Activated naive CD8-positive, alpha-beta T cell treated with anti-CD3 and anti-CD28 coated beads, Interleukin-2, amount 10 ng/mL, durations not matched to agents 7 days and 5 days (primary cell): Measurements from ENCODE around the gene HNF1A. TPM values are rescaled to one million over a fixed set of nuclear protein-coding genes. Genes with fewer than 3 reads are reported as not detected.

Source experiments
- ATAC-seq: fragments of 150-1000 bp; cut with Tn5 transposase; one replicate; pipeline ENCODE4 v1.10.0; 2021; ENCODE audit warnings: low read depth, moderate library complexity
- POLR2A ChIA-PET: fragments of 350-600 bp; sonication (Branson Sonifier 250); formaldehyde crosslinking; loops from one replicate; lab custom pipeline; 2021; ENCODE audit warnings: antibody characterized with exemption; lab: Charles Lee
- DNase-seq: peaks from one replicate; pipeline ENCODE4 v3.0.0; 2021
- H3K27ac Mint-ChIP-seq: one replicate; pipeline ENCODE4 v1.8.0; 2022; ENCODE audit warnings: mild to moderate bottlenecking, mixed read lengths
- H3K27me3 Mint-ChIP-seq: one replicate; pipeline ENCODE4 v1.8.0; 2022; ENCODE audit warnings: mild to moderate bottlenecking, moderate library complexity, mixed read lengths
- H3K36me3 Mint-ChIP-seq: one replicate; pipeline ENCODE4 v1.8.0; 2021; ENCODE audit warnings: mild to moderate bottlenecking, mixed read lengths
- H3K4me1 Mint-ChIP-seq: one replicate; pipeline ENCODE4 v1.8.0; 2021; ENCODE audit warnings: mixed read lengths
- H3K4me3 Mint-ChIP-seq: one replicate; pipeline ENCODE4 v1.8.0; 2022; ENCODE audit warnings: mild to moderate bottlenecking, moderate library complexity, mixed read lengths
- H3K9me3 Mint-ChIP-seq: one replicate; pipeline ENCODE4 v1.8.0; 2021; ENCODE audit warnings: mixed read lengths
- total RNA-seq, 2 experiments: library from RNA; stranded (reverse); gene quantifications; one replicate each; pipeline ENCODE4 v1.2.3, GENCODE V29; 2021

HNF1A gene
- total RNA-seq, 2 experiments from 2014 or later, result not detected

- Mint-ChIP-seq H3K4me3 (peak within 1 kb of the TSS; percentile 100), H3K27ac (peak within 1 kb of the TSS; percentile 96), H3K27me3 (no peaks in the 10 kb centered on the region), H3K36me3 (peaks cover 24% of the 10 kb centered on the region), H3K9me3 (no peaks in the 10 kb centered on the region), H3K4me1 (peaks cover 11% of the 10 kb centered on the region)
- POLR2A ChIA-PET, result no interaction called here
- peak; percentile 86 for DNase-seq
- ATAC-seq, result peak; percentile 94
These were observed 37.8 kb downstream of the HNF1A start, which contains the start of gene C12orf43 for GRCh38 chr12:121015825-121016766. TSS of gene C12orf43 (minus strand) at chr12:121016487. CDS start at chr12:121016474, 13 bp downstream.

- Mint-ChIP-seq H3K4me1 (peaks cover 11% of the 10 kb centered on the region), H3K27ac (no peak overlapping the region), H3K4me3 (no peak overlapping the region), H3K27me3 (no peaks in the 10 kb centered on the region), H3K36me3 (peaks cover 25% of the 10 kb centered on the region), H3K9me3 (no peaks in the 10 kb centered on the region)
- ATAC-seq (no peak), DNase-seq (no peak)
- POLR2A ChIA-PET, result interaction anchor here (0.7 kb wide), 1 partner anchor 668 kb away, joined by 3 read pairs; no protein-coding TSS in a partner anchor
These were observed 39.7 kb downstream of the HNF1A start for GRCh38 chr12:121017966-121018491.

GRCh38 chr12:121018860-121019617 lies 40.7 kb downstream of the HNF1A start:
- peaks cover 11% of the 10 kb centered on the region for H3K4me1 Mint-ChIP-seq
- no peak for ATAC-seq
- no peak overlapping the region for H3K27ac Mint-ChIP-seq
- no peak for DNase-seq
- H3K27me3 Mint-ChIP-seq, result no peaks in the 10 kb centered on the region
- H3K4me3 Mint-ChIP-seq, result no peak overlapping the region
- POLR2A ChIA-PET, result interaction anchor here (0.9 kb wide), 1 partner anchor 40 kb away, joined by 3 read pairs; no protein-coding TSS in a partner anchor
- peaks cover 28% of the 10 kb centered on the region for H3K36me3 Mint-ChIP-seq
- H3K9me3 Mint-ChIP-seq, result no peaks in the 10 kb centered on the region

GRCh38 chr12:121021754-121022153 lies 43.4 kb downstream of the HNF1A start:
- no peaks in the 10 kb centered on the region for H3K27me3 Mint-ChIP-seq
- ATAC-seq, result no peak
- POLR2A ChIA-PET, result no interaction called here
- no peaks in the 10 kb centered on the region for H3K4me1 Mint-ChIP-seq
- DNase-seq, result no peak
- H3K36me3 Mint-ChIP-seq, result peaks cover 39% of the 10 kb centered on the region
- no peaks in the 10 kb centered on the region for H3K9me3 Mint-ChIP-seq
- no peak overlapping the region for H3K27ac Mint-ChIP-seq
- H3K4me3 Mint-ChIP-seq, result no peak overlapping the region

- no peaks in the 10 kb centered on the region for H3K4me1 Mint-ChIP-seq
- no peaks in the 10 kb centered on the region for H3K9me3 Mint-ChIP-seq
- DNase-seq (no peak), ATAC-seq (no peak)
- POLR2A ChIA-PET, result no interaction called here
- peaks cover 47% of the 10 kb centered on the region for H3K36me3 Mint-ChIP-seq
- H3K27ac Mint-ChIP-seq, result no peak overlapping the region
- H3K4me3 Mint-ChIP-seq, result no peak overlapping the region
- no peaks in the 10 kb centered on the region for H3K27me3 Mint-ChIP-seq
These were observed 44.4 kb downstream of the HNF1A start for GRCh38 chr12:121022713-121023112.

- peaks cover 1% of the 10 kb centered on the region for H3K4me1 Mint-ChIP-seq
- peaks cover 47% of the 10 kb centered on the region for H3K36me3 Mint-ChIP-seq
- no peak overlapping the region for H3K27ac Mint-ChIP-seq
- H3K9me3 Mint-ChIP-seq, result no peaks in the 10 kb centered on the region
- no peaks in the 10 kb centered on the region for H3K27me3 Mint-ChIP-seq
- POLR2A ChIA-PET, result no interaction called here
- ATAC-seq (no peak), DNase-seq (no peak)
- H3K4me3 Mint-ChIP-seq, result no peak overlapping the region
These were observed 45.5 kb downstream of the HNF1A start for GRCh38 chr12:121023799-121024198.

- Mint-ChIP-seq H3K27me3 (no peaks in the 10 kb centered on the region), H3K4me1 (peaks cover 1% of the 10 kb centered on the region), H3K9me3 (no peaks in the 10 kb centered on the region), H3K36me3 (peaks cover 37% of the 10 kb centered on the region), H3K4me3 (no peak overlapping the region), H3K27ac (no peak overlapping the region)
- ATAC-seq (no peak), DNase-seq (no peak)
- POLR2A ChIA-PET, result no interaction called here
These were observed 47.3 kb downstream of the HNF1A start for GRCh38 chr12:121025442-121026226.

- DNase-seq (no peak), ATAC-seq (no peak)
- POLR2A ChIA-PET, result interaction anchor here (0.6 to 1.2 kb wide), 2 partner anchors 13 to 34 kb away, joined by 3 read pairs; partner anchors contain the start of gene OASL
- no peaks in the 10 kb centered on the region for H3K27me3 Mint-ChIP-seq
- H3K36me3 Mint-ChIP-seq, result peaks cover 39% of the 10 kb centered on the region
- no peak overlapping the region for H3K4me3 Mint-ChIP-seq
- H3K4me1 Mint-ChIP-seq, result peaks cover 1% of the 10 kb centered on the region
- H3K9me3 Mint-ChIP-seq, result no peaks in the 10 kb centered on the region
- H3K27ac Mint-ChIP-seq, result peak overlapping the region; percentile 54
These were observed 48.1 kb downstream of the HNF1A start for GRCh38 chr12:121026274-121027045.

GRCh38 chr12:121030576-121031212 lies 52.4 kb downstream of the HNF1A start:
- no peak overlapping the region for H3K4me3 Mint-ChIP-seq
- POLR2A ChIA-PET, result no interaction called here
- ATAC-seq, result no peak
- H3K9me3 Mint-ChIP-seq, result no peaks in the 10 kb centered on the region
- H3K36me3 Mint-ChIP-seq, result peaks cover 50% of the 10 kb centered on the region
- peaks cover 30% of the 10 kb centered on the region for H3K4me1 Mint-ChIP-seq
- no peak for DNase-seq
- H3K27ac Mint-ChIP-seq, result no peak overlapping the region
- H3K27me3 Mint-ChIP-seq, result no peaks in the 10 kb centered on the region

- POLR2A ChIA-PET, result interaction anchor here (0.6 to 2.2 kb wide), 6 partner anchors 26 to 735 kb away, joined by 3 to 13 read pairs (median 4); partner anchors contain the start of gene POP5
- Mint-ChIP-seq H3K4me1 (peaks cover 40% of the 10 kb centered on the region), H3K4me3 (peak overlapping the region; percentile 48), H3K36me3 (peaks cover 40% of the 10 kb centered on the region), H3K27ac (peak overlapping the region; percentile 88), H3K9me3 (peaks cover 2% of the 10 kb centered on the region), H3K27me3 (no peaks in the 10 kb centered on the region)
- DNase-seq, result no peak
- ATAC-seq, result peak; percentile 60
These were observed 55.4 kb downstream of the HNF1A start for GRCh38 chr12:121033625-121034349.

- Mint-ChIP-seq H3K9me3 (peaks cover 2% of the 10 kb centered on the region), H3K36me3 (peaks cover 43% of the 10 kb centered on the region), H3K27me3 (no peaks in the 10 kb centered on the region), H3K4me3 (peak overlapping the region; percentile 48), H3K4me1 (peaks cover 44% of the 10 kb centered on the region), H3K27ac (peak overlapping the region; percentile 88)
- ATAC-seq, result no peak
- POLR2A ChIA-PET, result interaction anchor here (0.6 to 2.2 kb wide), 3 partner anchors 25 to 58 kb away, joined by 4 to 13 read pairs (median 5); no protein-coding TSS in a partner anchor
- DNase-seq, result no peak
These were observed 56.4 kb downstream of the HNF1A start for GRCh38 chr12:121034616-121035305.
